Neural cell (in vitro differentiated cells): ENCODE results near the gene DDX56. TPM values are rescaled to one million over a fixed set of nuclear protein-coding genes. Genes with fewer than 3 reads are reported as not detected.
"Not testable (repeated sequence)": the region's sequence is repeated elsewhere in the genome, so short reads cannot be mapped to it uniquely, and the experiment has no call there.

Source experiments
- H2AFZ ChIP-seq: fragments of 200-600, 300-800 bp; sonication (generic), shearing (Covaris generic); 2 replicates; pipeline ENCODE4 v1.6.0; 2014; ENCODE audit warnings: low read depth, mild to moderate bottlenecking, antibody characterized with exemption, low read length, moderate library complexity
- H3F3A ChIP-seq: fragments of 200-600 bp; shearing (Covaris generic); 2 replicates; pipeline ENCODE4 v1.6.1; 2016; ENCODE audit warnings: mild to moderate bottlenecking, moderate library complexity, mixed read lengths, antibody characterized with exemption, low read length; ENCODE audit not compliant: insufficient read depth, poor library complexity, severe bottlenecking
- H3K27ac ChIP-seq: fragments of 200-600, 300-800 bp; sonication (generic), shearing (Covaris generic); 2 replicates; pipeline ENCODE4 v1.5.1; 2014; ENCODE audit warnings: mild to moderate bottlenecking, low read length, moderate library complexity
- H3K27me3 ChIP-seq: fragments of 300-800, 200-600 bp; sonication (generic), shearing (Covaris generic); 2 replicates; pipeline ENCODE4 v1.6.0; 2014; ENCODE audit warnings: mild to moderate bottlenecking, low read depth, low read length, moderate library complexity; ENCODE audit not compliant: insufficient read depth
- H3K36me3 ChIP-seq: fragments of 300-800, 200-600 bp; sonication (generic), shearing (Covaris generic); 2 replicates; pipeline ENCODE4 v1.5.1; 2014; ENCODE audit warnings: mild to moderate bottlenecking, antibody characterized with exemption, low read length, moderate library complexity; ENCODE audit not compliant: insufficient read depth
- H3K4me2 ChIP-seq: fragments of 300-800, 200-600 bp; sonication (generic), shearing (Covaris generic); 2 replicates; pipeline ENCODE4 v1.6.0; 2014; ENCODE audit warnings: mild to moderate bottlenecking, low read length
- H3K4me3 ChIP-seq: fragments of 300-800, 200-600 bp; sonication (generic), shearing (Covaris generic); 2 replicates; pipeline ENCODE4 v1.5.1; 2014; ENCODE audit warnings: mild to moderate bottlenecking, low read length, moderate library complexity
- H3K79me2 ChIP-seq: fragments of 200-600 bp; shearing (Covaris generic); replicated peaks from 2 replicates; pipeline ENCODE4 v1.6.0; 2014; ENCODE audit warnings: mild to moderate bottlenecking, low read length, moderate library complexity; ENCODE audit not compliant: insufficient read depth
- H3K9ac ChIP-seq: fragments of 300-800, 200-600 bp; sonication (generic), shearing (Covaris generic); 2 replicates; pipeline ENCODE4 v1.6.1; 2016; ENCODE audit warnings: mild to moderate bottlenecking, low read length, mixed read lengths
- H3K9me2 ChIP-seq: fragments of 200-600 bp; shearing (Covaris generic); 2 replicates; pipeline ENCODE4 v1.6.1; 2016; ENCODE audit warnings: mild to moderate bottlenecking, low read length, mixed read lengths; ENCODE audit not compliant: insufficient read depth
- H3K9me3 ChIP-seq: fragments of 200-600, 300-800 bp; sonication (generic), shearing (Covaris generic); 2 replicates; pipeline ENCODE4 v1.6.1; 2016; ENCODE audit warnings: mild to moderate bottlenecking, mixed run types, low read length, moderate library complexity, mixed read lengths
- H4K20me1 ChIP-seq: fragments of 200-600 bp; shearing (Covaris generic); 2 replicates; pipeline ENCODE4 v1.6.1; 2016; ENCODE audit warnings: mild to moderate bottlenecking, mixed run types; ENCODE audit not compliant: insufficient read depth
- CTCF ChIP-seq: fragments of 450-650 bp; IDR thresholded peaks from 2 replicates; pipeline ENCODE4 v1.5.1; 2014; ENCODE audit warnings: antibody characterized with exemption, mild to moderate bottlenecking, moderate library complexity; ENCODE audit not compliant: poor library complexity, severe bottlenecking
- EP300 ChIP-seq: fragments of 450-650 bp; conservative IDR thresholded peaks from 2 replicates; pipeline ENCODE4 v1.6.1; 2014; ENCODE audit warnings: antibody characterized with exemption, mild to moderate bottlenecking, moderate library complexity; ENCODE audit not compliant: poor library complexity, severe bottlenecking
- EZH2 ChIP-seq: fragments of 200-600, 300-800 bp; shearing (Covaris generic), sonication (generic); IDR thresholded peaks from 2 replicates; pipeline ENCODE4 v1.6.1; 2014; ENCODE audit warnings: antibody characterized with exemption, low read length, borderline replicate concordance, mild to moderate bottlenecking; ENCODE audit not compliant: insufficient read depth, poor library complexity, severe bottlenecking
- MXI1 ChIP-seq: fragments of 450-650 bp; conservative IDR thresholded peaks from 2 replicates; pipeline ENCODE4 v1.6.1; 2014; ENCODE audit warnings: antibody characterized with exemption, mild to moderate bottlenecking; ENCODE audit not compliant: poor library complexity, severe bottlenecking
- POLR2AphosphoS5 ChIP-seq: IDR thresholded peaks from 2 replicates; pipeline ENCODE4 v1.6.1; 2012
- RAD21 ChIP-seq: fragments of 450-650 bp; conservative IDR thresholded peaks from 2 replicates; pipeline ENCODE4 v1.6.1; 2014; ENCODE audit warnings: antibody characterized with exemption, mild to moderate bottlenecking, moderate library complexity
- REST ChIP-seq: IDR thresholded peaks from 2 replicates; pipeline ENCODE4 v1.6.1; 2012; ENCODE audit warnings: borderline replicate concordance
- SMC3 ChIP-seq: fragments of 450-650 bp; conservative IDR thresholded peaks from 2 replicates; pipeline ENCODE4 v1.6.1; 2014; ENCODE audit warnings: antibody characterized with exemption, mild to moderate bottlenecking, moderate library complexity; ENCODE audit not compliant: poor library complexity
- TAF1 ChIP-seq: IDR thresholded peaks from 2 replicates; pipeline ENCODE4 v1.6.1; 2012; ENCODE audit warnings: low read depth
- polyA plus RNA-seq: library from polyadenylated mRNA; depleted of rRNA; stranded (reverse); fragments of >200 nt; gene quantifications from 2 replicates; pipeline ENCODE4 v1.2.3, GENCODE V29; 2014

The DDX56 gene
- polyA plus RNA-seq, 1 donor from 2014 or later = 80.6 TPM

- peaks cover 5% of the 10 kb centered on the region for H3K79me2 ChIP-seq
- no peak overlapping the region for H2AFZ ChIP-seq
- no peaks in the 10 kb centered on the region for H3K27me3 ChIP-seq
- no peaks in the 10 kb centered on the region for H3K36me3 ChIP-seq
- no peak overlapping the region for H3K27ac ChIP-seq
- H3K4me2 ChIP-seq = no peak overlapping the region
- H3K4me3 ChIP-seq = no peak overlapping the region
- no peak for TF ChIP-seq POLR2AphosphoS5
- TF ChIP-seq EP300 = no peak
- TF ChIP-seq SMC3 = no peak
- no peak for TF ChIP-seq MXI1
- no peak for TF ChIP-seq CTCF
- no peak for TF ChIP-seq RAD21
- TF ChIP-seq REST = no peak
- TF ChIP-seq TAF1 = no peak
- H4K20me1 ChIP-seq = no peaks in the 10 kb centered on the region
- H3K9me3 ChIP-seq = no peaks in the 10 kb centered on the region
- no peak overlapping the region for H3K9ac ChIP-seq
- H3K9me2 ChIP-seq = no peaks in the 10 kb centered on the region
- no peaks in the 10 kb centered on the region for H3F3A ChIP-seq
Measured at GRCh38 chr7:44602576-44602910, 28.8 kb upstream of the DDX56 start.

- H3K27ac ChIP-seq = no peak overlapping the region
- no peaks in the 10 kb centered on the region for H3K9me2 ChIP-seq
- H3K4me3 ChIP-seq = no peak overlapping the region
- no peaks in the 10 kb centered on the region for H4K20me1 ChIP-seq
- H3K79me2 ChIP-seq = no peaks in the 10 kb centered on the region
- H3K9me3 ChIP-seq = no peaks in the 10 kb centered on the region
- H3K4me2 ChIP-seq = no peak overlapping the region
- H3K27me3 ChIP-seq = no peaks in the 10 kb centered on the region
- TF ChIP-seq EP300 (no peak), EZH2 (no peak), TAF1 (no peak), REST (no peak), SMC3 (no peak), MXI1 (no peak), RAD21 (no peak), POLR2AphosphoS5 (no peak), CTCF (no peak)
- H3K9ac ChIP-seq = no peak overlapping the region
- no peaks in the 10 kb centered on the region for H3F3A ChIP-seq
- no peaks in the 10 kb centered on the region for H3K36me3 ChIP-seq
- H2AFZ ChIP-seq = no peak overlapping the region
Measured at GRCh38 chr7:44599222-44599621, 25.5 kb upstream of the DDX56 start.

- H3K27ac ChIP-seq, H4K20me1 ChIP-seq, H3K4me2 ChIP-seq, H3F3A ChIP-seq, H3K9me2 ChIP-seq, H3K9ac ChIP-seq, H3K4me3 ChIP-seq, H3K36me3 ChIP-seq, H2AFZ ChIP-seq, H3K27me3 ChIP-seq, H3K79me2 ChIP-seq, H3K9me3 ChIP-seq: not testable (repeated sequence)
Measured at GRCh38 chr7:44597181-44597580, 23.5 kb upstream of the DDX56 start.
